COLO668 (cell line): ENCODE measurements around the gene IFNA1.
A peak's percentile ranks its signal among the peaks of the same experiment; 100 is the strongest.
"Not testable (repeated sequence)": the region's sequence is repeated elsewhere in the genome, so short reads cannot be mapped to it uniquely, and the experiment has no call there.

Experiments used
- DNase-seq: peaks from one replicate; lab custom pipeline; 2025; ENCODE audit not compliant: unreplicated experiment; lab: John Stamatoyannopoulos, UW

IFNA1 gene

DNA sequence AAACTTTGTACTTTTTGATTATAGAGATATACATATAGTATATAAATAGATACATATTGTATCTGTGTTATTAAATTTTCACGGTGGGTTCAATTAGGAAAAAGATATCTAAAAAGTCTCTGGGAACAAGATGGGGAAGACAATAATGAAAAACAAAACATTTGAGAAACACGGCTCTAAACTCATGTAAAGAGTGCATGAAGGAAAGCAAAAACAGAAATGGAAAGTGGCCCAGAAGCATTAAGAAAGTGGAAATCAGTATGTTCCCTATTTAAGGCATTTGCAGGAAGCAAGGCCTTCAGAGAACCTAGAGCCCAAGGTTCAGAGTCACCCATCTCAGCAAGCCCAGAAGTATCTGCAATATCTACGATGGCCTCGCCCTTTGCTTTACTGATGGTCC lies at the start of gene IFNA1:
Gene IFNA1 (plus strand): TSS at position 301 of the 400 bp plus-strand sequence. CDS start 69 bp downstream, at position 370.
- no peak for DNase-seq

DNA sequence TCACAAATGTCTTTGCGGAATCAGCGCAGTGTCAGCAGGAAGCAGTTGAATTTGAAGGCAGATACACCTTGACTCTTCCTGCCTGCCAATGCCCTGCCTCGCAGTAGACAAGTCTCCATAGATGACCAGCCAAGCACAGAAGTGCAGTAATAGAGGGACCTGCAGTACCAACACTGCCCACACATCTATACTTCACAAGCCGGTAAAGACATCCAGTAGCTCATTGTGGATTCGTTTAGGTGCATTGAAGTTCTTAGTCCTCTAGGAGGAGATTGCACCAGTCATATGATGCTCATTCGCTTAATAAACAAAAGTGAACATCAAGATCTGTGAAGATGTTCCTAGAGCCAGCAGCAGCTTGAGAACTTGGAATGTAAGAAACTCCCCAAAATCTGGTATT lies 48.0 kb upstream of the IFNA1 start:
- no peak for DNase-seq

DNA sequence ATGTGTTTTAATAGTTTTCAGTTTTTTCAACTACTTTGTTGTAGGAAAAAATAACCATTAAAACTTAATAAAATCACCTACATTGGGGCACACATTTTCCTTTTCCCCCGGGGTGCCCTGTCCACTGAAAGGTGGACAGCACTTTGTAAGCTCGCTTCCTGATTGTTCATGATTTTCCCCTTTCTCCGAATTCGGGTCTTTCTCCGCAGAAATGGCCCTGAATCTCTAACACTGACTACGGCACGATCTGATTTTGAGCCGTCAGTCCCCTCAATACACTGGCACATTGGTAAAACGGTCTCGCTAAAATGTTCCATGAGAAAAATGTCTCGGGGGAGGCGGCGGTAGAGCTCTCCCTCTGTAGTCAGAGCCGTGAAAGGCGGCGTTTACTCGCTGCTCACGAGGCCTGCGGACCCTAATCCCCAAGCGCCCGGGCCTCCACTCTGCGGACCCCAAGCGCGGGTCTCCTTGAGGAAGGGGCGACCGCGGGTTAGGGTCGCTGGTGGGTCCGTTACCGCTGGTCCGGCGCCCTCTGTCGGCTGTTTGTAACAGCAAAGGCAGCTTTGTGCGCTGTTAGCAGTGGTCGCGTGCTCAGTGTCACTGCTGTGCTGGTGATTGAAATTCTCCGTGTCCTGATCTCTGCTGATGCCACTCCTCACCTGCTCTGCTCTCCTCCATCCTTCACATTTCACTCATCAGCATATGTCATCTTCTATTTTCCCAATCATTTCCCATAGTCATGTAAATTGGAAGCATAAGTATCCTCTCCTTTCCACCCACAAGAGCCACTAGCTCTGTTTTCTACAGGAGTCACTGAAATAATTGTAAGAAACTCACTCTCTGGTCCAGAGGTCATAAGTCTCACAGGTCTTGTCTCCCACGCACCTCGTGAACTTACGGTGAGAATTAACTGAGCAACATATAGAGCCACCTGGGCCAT lies 44.2 kb upstream of the IFNA1 start:
- DNase-seq, result peak; percentile 50

DNA sequence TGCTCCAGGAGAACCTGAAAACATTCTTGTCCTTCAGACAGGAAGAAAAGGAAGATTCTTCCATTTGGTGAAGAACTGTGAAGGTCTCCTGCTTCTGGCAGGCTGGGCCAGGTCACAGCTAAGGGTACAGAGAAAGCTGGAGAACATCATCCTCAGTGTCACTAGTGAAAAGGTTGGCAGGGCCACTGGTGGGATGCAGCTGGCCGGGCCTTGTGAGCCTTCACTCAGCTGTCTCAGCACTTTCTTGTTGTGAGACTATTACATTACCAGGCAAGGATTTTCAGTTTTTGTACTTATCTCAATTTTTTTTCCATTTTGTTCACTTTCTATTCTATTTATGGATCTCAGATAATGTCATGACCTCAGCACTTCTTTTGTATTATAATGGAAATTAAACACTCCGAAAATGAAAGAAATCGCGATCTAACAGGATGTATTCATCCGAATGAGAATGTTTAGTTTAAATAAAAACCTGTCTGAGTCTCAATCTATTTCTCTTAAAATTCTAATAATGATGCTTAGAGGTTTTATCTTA lies 41.2 kb upstream of the IFNA1 start:
- no peak for DNase-seq

DNA sequence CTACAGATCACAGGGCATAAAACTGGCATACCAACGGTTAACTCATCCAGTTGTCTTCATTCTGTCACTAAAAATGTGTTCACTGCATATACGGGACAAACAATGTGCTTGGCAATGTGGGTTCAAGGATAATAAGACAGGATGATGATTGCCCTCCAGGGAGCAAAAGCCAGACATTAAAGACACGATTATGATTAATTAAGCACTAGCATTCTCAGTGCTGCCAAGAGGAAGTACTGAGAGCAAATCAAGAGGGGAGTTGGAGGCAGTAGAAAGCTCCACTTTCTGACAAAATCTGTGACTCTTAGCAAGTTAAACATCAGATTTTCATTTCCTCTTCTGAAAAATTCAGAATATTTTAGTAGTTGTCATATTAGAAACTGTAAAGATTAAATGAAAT lies 40.3 kb upstream of the IFNA1 start:
- DNase-seq, result no peak

DNA sequence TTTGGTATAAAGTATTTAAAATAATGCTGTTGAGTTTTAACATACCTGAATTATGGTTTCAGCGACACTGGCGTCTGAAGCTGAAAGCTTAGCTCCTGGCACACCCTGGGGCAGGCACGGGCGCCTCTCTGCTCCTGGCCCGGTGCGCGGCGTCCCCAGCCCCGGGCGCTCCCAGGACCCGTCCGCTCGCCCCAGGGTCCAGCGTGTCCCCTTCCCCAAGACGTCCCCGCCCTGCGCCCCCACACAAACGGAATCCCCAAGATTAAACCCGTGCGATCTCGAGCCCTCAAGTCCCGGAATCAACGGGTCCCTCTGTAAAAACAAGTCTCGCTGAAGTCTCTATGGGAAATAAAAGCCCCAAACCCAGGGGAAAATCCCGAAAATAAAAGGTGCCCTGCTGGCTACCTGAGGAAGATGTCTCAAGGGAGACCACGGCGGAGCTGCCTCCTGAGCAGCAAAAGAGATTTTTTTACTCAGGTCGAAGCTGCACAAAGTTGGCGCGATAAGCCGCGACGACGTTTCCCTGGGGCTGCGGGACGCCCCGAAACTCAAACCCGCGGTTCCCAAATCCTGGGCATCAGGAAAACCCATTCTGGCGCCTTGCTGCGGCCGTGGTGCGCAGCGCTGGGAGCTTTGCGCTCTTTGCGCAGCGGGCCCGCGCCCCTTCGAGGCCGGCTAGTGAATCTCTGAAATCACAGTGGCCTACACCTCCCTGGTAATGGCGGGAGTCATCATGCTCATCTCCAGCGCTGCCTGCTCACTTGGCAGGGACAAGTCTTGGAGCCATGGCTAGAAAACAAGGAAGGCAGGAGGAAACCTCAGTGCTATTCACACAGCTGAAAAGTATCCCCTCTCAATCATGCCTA lies 37.6 kb upstream of the IFNA1 start:
- peak; percentile 17 for DNase-seq

DNA sequence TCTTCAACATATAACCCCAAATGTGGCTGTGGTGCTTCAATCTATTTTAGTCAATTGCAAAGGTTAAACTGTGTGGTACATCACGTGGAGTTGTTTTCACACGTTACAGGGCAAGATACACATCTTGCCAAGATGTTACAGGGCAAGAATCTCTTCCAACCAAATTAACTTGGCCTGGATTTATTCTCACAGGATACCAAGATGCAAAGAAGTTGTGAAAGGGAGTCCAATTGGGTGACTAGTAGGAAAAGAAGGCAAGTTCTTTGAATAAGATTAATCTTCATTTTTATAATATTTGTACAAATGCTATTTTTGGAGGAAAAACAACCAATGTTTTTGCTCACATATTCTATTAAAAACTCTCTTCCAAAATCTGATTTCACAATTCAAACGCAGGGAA lies 36.1 kb upstream of the IFNA1 start:
- DNase-seq, result no peak

DNA sequence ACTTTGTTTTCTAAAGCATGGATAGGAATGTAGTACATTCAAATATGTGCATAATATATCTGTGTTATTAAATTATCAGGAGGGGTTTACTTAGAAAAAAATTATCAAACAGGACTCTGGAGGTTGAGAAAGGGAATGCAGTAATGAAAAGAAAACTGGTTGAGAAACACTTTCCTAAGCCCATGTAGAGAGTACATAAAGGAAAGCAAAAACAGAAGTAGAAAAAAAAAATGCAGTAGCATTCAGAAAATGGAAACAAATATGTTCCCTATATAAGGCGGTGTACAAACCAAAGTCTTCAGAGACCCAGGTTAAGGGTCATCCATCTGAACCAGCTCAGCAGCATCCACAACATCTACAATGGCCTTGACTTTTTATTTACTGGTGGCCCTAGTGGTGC lies 31.4 kb upstream of the IFNA1 start, which contains the start of gene IFNA8:
Gene IFNA8 (plus strand): TSS at position 301 of the 400 bp plus-strand sequence. CDS start 60 bp downstream, at position 361.
- DNase-seq, result no peak

DNA sequence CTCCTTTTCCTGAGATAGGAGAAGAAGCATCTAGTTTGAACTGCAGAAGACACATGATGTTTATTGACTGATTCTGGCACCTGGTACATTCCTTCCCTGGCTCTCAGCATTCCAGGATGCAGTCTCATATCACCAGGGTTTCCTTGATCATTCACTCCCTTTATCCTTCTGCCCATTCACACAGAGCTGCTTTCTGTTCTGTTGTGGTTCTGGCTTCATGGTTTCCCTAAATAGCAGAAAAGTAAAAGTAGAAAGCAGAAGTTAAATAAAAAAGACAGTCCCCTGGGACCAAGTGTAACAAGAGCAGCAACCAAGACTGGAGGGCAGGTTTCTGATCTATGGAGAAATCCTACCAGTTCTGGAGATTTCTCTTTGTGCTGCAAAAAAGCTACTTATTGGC lies 28.1 kb upstream of the IFNA1 start:
- no peak for DNase-seq

DNA sequence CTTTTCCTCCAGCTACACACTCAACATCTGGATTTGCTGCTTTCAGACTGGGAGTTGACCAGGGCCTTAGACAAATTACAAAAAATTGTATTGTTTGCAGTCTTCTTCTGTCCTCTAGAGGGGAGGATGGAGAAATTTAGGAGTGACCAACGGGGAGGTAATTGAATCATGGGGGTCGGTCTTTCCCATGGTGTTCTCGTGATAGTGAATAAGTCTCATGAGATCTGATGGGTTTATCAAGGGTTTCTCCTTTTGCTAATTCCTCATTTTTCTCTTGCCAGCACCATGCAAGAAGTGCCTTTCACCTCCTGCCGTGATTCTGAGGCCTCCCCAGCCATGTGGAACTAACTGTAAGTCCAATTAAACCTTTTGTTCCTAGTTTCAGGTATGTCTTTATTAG lies 27.1 kb upstream of the IFNA1 start:
- no peak for DNase-seq

DNA sequence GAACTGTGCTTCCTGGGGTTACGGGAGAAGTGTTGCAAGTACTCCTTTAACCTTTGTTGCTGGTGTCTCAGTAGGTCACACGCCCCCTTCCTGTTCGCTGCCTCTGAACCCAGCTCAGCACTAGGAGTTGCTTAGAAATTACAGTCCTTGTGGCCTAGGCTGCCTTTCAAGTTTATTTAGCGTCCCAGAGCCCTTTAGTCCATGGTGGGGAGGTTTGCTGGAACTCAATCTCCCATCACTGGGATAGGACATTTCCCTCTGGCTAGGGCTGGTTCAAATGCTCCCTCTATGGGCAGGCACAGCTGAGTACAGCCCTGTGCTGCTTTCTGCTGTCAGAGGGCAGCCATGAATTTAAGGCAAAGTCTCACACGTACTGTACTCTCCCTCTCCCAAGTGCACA lies 26.6 kb upstream of the IFNA1 start:
- no peak for DNase-seq

DNA sequence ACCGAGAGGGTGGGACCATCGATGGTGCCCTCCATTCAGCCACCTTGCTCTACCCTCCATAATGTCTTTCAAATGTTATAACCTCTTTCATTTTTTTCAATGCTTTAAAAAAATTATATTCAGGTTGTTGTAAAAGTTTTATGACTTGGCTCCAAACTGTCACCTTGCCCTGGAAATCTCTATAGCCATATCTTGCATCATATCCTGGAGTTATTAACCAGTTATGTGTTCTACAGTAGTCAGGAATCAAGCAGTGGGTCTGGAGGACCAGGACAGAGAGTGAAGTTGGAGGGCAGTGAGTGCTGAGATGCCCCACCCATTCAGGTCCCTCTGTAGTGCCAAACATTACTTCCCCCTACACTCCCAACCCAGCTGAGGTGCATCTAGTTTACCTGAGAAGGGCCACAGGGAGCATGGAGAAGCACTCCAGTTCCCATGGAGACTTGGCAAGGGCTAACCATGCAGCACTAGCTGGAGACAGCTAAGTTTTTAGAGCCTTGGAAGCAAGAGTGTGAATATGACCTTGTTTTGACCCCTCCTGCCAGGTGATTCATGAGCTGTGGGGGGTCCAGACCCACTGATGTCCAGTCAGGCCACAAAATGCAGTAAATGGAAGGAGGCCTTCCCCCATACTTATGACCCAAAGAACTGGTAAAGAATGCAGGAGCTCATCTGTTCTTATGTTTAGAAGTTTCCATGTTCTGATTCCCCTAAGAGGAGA lies 25.9 kb upstream of the IFNA1 start:
- DNase-seq, result no peak

DNA sequence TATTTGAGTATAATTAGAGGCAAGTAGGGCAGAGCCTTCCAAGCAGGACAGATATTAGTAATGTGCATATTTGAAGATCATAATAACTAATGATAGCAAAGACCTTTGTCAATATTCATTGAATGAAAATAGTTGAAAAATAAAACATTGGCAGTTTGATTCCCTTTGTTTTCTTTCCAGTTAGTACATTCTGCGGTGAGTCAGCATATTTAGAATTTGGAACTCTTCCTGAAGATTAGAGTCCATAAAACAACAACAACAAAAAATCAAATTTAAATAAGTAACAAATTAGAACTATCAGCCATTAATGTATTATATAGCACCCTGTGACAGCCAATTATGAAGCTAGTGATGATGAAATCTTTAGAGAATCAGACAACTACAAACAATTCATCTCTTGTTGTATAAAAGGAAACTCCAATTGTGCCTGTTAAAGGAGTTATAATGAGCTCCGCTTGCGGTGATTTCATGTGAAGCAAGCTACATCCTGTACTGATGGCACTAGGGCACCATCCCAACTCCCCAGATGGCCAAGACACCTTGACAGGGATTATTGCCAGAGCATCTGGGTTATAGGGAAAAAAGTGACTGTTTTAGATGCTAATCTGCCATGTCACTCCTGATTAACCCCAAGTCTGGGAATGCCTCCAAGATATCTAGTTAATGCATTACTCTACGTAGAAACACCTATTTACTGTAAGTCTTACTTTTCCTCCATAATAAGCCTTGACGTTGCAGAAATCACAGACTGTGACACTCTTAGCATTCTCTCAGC lies 24.6 kb upstream of the IFNA1 start:
- no peak for DNase-seq

DNA sequence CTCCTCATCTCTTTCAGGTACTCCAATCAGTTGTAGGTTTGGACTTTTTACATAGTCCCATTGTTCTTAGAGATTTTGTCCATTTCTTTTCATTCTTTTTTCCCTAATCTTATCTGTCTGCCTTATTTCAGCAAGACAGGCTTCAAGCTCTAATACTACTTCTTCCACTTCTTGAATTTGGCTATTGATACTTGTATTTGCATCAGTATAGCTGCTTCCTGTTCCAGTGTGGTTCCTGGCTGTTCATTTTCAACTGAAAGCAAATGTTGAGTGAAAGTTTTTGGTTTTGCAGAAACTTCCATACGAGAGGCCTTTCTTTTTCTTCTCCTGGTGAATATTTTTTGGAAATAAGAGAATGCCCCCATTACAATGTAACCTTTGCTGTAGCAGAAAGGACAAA lies 12.0 kb upstream of the IFNA1 start:
- no peak for DNase-seq

DNA sequence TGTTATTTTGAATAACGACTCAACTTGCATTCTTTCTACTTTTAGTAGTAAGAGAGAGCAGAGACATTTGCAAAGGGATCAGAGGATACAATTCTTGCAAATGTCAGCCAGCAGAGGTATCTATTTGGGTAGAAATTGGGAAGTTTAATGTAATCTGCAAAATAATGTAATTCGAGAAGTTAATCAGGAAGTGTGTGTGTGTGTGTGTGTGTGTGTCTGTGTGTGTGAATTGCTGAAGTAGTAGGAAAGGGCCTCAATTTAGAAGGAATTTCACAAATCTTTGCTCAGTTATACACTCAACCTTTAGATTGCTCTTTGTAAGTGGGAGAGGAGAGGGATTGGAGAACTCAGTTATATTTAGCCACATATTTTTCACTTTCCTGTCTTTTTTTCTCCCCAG lies 11.0 kb upstream of the IFNA1 start:
- no peak for DNase-seq

DNA sequence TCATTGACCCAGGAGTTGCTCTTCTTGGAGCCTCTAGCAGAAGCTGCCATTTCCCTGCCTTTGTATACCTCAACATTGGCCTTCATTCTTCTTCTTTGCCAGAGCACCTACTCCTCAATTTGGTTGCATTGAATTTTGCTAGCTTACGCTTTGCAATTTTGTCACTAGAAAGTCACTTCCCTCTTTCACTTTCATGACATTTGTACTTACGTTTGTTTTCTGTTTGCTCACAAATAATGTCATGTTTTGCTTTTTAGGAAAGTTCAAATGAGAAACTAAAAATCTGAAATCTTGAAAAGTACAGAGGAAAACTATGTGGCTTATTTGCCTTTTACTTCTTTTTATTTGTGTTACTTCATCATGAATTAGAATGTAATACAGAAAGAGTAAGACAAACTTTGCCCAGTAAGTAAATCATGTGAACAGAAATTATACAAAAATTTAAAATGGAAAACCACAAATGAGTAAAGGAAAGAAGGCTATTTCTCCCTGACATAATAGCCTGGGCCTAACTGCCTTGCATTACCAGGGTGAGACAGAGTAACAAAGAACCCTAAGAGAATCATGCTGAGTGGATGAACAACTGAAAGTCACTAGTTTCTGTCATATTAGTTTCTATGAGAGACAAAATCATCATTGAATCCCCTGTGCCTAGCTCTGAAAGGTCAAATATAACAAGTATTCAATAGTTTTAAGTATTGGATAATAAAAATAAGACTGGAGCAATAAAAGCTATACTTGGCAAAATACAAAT lies 7.4 kb upstream of the IFNA1 start:
- no peak for DNase-seq

DNA sequence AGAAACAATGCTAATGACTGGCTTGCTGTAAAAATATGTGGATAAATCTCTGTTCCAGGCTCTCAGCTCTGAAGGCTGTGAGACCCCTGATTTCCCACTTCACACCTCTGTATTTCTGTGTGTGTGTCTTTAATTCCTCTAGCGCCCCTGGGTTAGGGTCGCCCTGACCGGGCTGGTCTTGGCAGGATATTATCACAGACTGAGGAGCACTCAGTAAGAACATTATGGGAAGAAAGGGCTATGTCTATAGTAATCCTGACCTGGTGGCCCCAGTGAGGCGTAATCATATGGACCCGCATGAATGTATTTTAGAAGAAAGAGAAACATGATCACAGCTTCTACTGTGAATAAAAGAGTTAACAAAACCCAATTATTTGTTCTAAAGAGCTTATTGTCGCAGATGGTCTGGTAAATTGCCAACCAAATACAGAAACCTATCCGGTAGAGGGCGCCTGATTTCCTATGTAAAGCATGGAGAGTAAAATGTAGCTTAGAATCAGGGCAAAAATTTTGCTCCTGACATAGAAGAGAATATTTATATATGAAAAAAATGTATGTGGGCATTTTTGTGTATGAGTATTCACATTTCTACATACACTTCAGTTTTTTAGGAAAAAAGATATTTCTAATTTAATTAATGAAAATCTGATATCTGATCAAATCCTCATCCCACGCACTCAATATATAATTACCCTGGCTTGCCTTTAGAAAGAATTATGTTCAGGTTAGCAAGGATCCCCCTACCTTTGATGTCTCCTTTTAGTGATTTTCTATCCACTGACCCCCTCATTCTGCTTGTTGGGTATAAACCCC lies 5.8 kb upstream of the IFNA1 start:
- DNase-seq, result peak; percentile 10

DNA sequence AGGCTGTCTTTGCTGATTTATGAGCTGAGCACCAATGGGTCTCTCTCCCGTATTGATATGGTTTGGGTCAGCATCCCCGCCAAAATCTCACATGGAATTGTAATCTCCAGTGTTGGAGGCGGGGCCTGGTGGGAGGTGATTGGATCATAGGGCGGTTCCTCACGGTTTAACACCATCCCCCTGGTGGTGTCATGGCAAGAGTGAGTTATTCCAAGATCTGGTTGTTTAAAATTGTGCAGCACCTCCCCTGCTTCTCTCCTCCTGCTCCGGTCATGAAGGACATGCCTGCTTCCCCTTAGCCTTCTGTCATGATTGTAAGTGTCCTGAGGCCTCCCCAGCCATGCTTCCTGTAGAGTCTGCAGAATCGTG lies 5.2 kb upstream of the IFNA1 start:
- not testable (repeated sequence) for DNase-seq
